ENCODE data around the gene SH2B2. TPM values are rescaled to one million over a fixed set of nuclear protein-coding genes. Genes with fewer than 3 reads are reported as not detected.

SH2B2 gene
- total RNA-seq, 1 donor from 2014 or later: 11.6 TPM

GRCh38 chr7:102294589-102294988 lies 7.9 kb downstream of the SH2B2 start:
- DNase-seq: no peak
- H3K4me1 Mint-ChIP-seq (ENCODE audit: low read depth, unreplicated experiment): peaks cover 17% of the 10 kb centered on the region
- H3K36me3 Mint-ChIP-seq (ENCODE audit: unreplicated experiment): no peaks in the 10 kb centered on the region
- no peak overlapping the region for H3K4me3 Mint-ChIP-seq (ENCODE audit: unreplicated experiment)
- H3K27me3 Mint-ChIP-seq (ENCODE audit: unreplicated experiment): peaks cover 9% of the 10 kb centered on the region
- H3K27ac Mint-ChIP-seq (ENCODE audit: unreplicated experiment): no peak overlapping the region
- peaks cover 6% of the 10 kb centered on the region for H3K9me3 Mint-ChIP-seq (ENCODE audit: unreplicated experiment)
- no peak for TF ChIP-seq CTCF (IDR thresholded peaks at IDR 0.05; ENCODE audit: partially characterized antibody, unreplicated experiment)

- H3K4me1 Mint-ChIP-seq (ENCODE audit: low read depth, unreplicated experiment): peaks cover 17% of the 10 kb centered on the region
- TF ChIP-seq CTCF (IDR thresholded peaks at IDR 0.05; ENCODE audit: partially characterized antibody, unreplicated experiment): no peak
- H3K27ac Mint-ChIP-seq (ENCODE audit: unreplicated experiment): no peak overlapping the region
- H3K27me3 Mint-ChIP-seq (ENCODE audit: unreplicated experiment): peaks cover 7% of the 10 kb centered on the region
- DNase-seq: no peak
- H3K9me3 Mint-ChIP-seq (ENCODE audit: unreplicated experiment): peaks cover 9% of the 10 kb centered on the region
- no peaks in the 10 kb centered on the region for H3K36me3 Mint-ChIP-seq (ENCODE audit: unreplicated experiment)
- no peak overlapping the region for H3K4me3 Mint-ChIP-seq (ENCODE audit: unreplicated experiment)
These were observed 8.9 kb downstream of the SH2B2 start for GRCh38 chr7:102295346-102296178.

GRCh38 chr7:102296179-102296438 lies 9.4 kb downstream of the SH2B2 start:
- Mint-ChIP-seq H3K27me3 (ENCODE audit: unreplicated experiment) (peaks cover 6% of the 10 kb centered on the region), H3K4me1 (ENCODE audit: low read depth, unreplicated experiment) (peaks cover 17% of the 10 kb centered on the region), H3K36me3 (ENCODE audit: unreplicated experiment) (no peaks in the 10 kb centered on the region), H3K4me3 (ENCODE audit: unreplicated experiment) (no peak overlapping the region), H3K9me3 (ENCODE audit: unreplicated experiment) (peaks cover 9% of the 10 kb centered on the region), H3K27ac (ENCODE audit: unreplicated experiment) (no peak overlapping the region)
- DNase-seq: no peak
- TF ChIP-seq CTCF (IDR thresholded peaks at IDR 0.05; ENCODE audit: partially characterized antibody, unreplicated experiment): no peak

- Mint-ChIP-seq H3K27ac (ENCODE audit: unreplicated experiment) (no peak overlapping the region), H3K4me1 (ENCODE audit: low read depth, unreplicated experiment) (peaks cover 13% of the 10 kb centered on the region), H3K27me3 (ENCODE audit: unreplicated experiment) (peaks cover 8% of the 10 kb centered on the region), H3K9me3 (ENCODE audit: unreplicated experiment) (peaks cover 9% of the 10 kb centered on the region), H3K4me3 (ENCODE audit: unreplicated experiment) (no peak overlapping the region), H3K36me3 (ENCODE audit: unreplicated experiment) (no peaks in the 10 kb centered on the region)
- no peak for TF ChIP-seq CTCF (IDR thresholded peaks at IDR 0.05; ENCODE audit: partially characterized antibody, unreplicated experiment)
- DNase-seq: no peak
These were observed 9.8 kb downstream of the SH2B2 start for GRCh38 chr7:102296514-102296913.

GRCh38 chr7:102297487-102298218 lies 11.0 kb downstream of the SH2B2 start:
- Mint-ChIP-seq H3K9me3 (ENCODE audit: unreplicated experiment) (peaks cover 12% of the 10 kb centered on the region), H3K4me1 (ENCODE audit: low read depth, unreplicated experiment) (peaks cover 11% of the 10 kb centered on the region), H3K27ac (ENCODE audit: unreplicated experiment) (no peak overlapping the region), H3K27me3 (ENCODE audit: unreplicated experiment) (peaks cover 11% of the 10 kb centered on the region), H3K4me3 (ENCODE audit: unreplicated experiment) (no peak overlapping the region), H3K36me3 (ENCODE audit: unreplicated experiment) (no peaks in the 10 kb centered on the region)
- TF ChIP-seq CTCF (IDR thresholded peaks at IDR 0.05; ENCODE audit: partially characterized antibody, unreplicated experiment): no peak
- DNase-seq: no peak
